Astrocyte (in vitro differentiated cells and primary cell): ENCODE results near the gene SH2B2.
"Not testable (repeated sequence)": the region's sequence is repeated elsewhere in the genome, so short reads cannot be mapped to it uniquely, and the experiment has no call there.

Experiments
- CTCF ChIP-seq: IDR thresholded peaks from 2 replicates; pipeline ENCODE4 v1.5.1; 2011; ENCODE audit warnings: low read depth, mild to moderate bottlenecking, inconsistent platforms, low read length, moderate library complexity; ENCODE audit not compliant: insufficient read depth
- EZH2 ChIP-seq: IDR thresholded peaks from 2 replicates; pipeline ENCODE4 v1.6.1; 2012; ENCODE audit warnings: mild to moderate bottlenecking, low read length, inconsistent platforms; ENCODE audit not compliant: insufficient read depth

DNA sequence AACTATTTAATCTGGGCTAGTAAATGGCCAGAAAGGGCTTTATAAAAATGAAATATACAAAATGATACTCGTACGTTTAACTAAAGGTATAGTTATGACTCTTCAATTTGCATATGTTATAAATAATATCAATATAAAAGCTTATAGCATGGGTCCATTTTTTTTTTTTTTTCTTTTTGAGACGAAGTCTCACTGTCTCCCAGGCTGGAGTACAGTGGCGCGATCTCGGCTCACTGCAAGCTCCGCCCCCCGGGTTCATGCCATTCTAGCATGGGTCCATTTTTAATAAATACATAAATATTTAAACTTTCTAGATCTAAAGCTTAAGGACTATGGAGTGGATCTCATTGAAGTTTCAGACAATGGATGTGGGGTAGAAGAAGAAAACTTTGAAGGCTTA lies 50.3 kb downstream of the SH2B2 start:
- not testable (repeated sequence) for TF ChIP-seq EZH2, CTCF
